Osteocyte (in vitro differentiated cells): ENCODE data around the gene SLC39A11. TPM values are rescaled to one million over a fixed set of nuclear protein-coding genes. Genes with fewer than 3 reads are reported as not detected.

Experiments
- DNase-seq: peaks from one replicate; pipeline ENCODE4 v3.0.0; 2021; ENCODE audit warnings: mixed read lengths; ENCODE audit not compliant: unreplicated experiment; ENCODE audit errors: extremely low spot score
- H3K27ac Mint-ChIP-seq: one replicate; pipeline ENCODE4 v1.8.0; 2021; ENCODE audit warnings: mild to moderate bottlenecking, mixed read lengths; ENCODE audit not compliant: unreplicated experiment
- H3K27me3 Mint-ChIP-seq: one replicate; pipeline ENCODE4 v1.8.0; 2021; ENCODE audit warnings: mixed read lengths; ENCODE audit not compliant: unreplicated experiment
- H3K36me3 Mint-ChIP-seq: one replicate; pipeline ENCODE4 v1.8.0; 2021; ENCODE audit warnings: mixed read lengths; ENCODE audit not compliant: unreplicated experiment
- H3K4me1 Mint-ChIP-seq: one replicate; pipeline ENCODE4 v1.8.0; 2021; ENCODE audit warnings: mixed read lengths; ENCODE audit not compliant: unreplicated experiment
- H3K4me3 Mint-ChIP-seq: one replicate; pipeline ENCODE4 v1.8.0; 2021; ENCODE audit warnings: mild to moderate bottlenecking, moderate library complexity, mixed read lengths; ENCODE audit not compliant: unreplicated experiment
- H3K9me3 Mint-ChIP-seq: one replicate; pipeline ENCODE4 v1.8.0; 2021; ENCODE audit warnings: mixed read lengths; ENCODE audit not compliant: unreplicated experiment
- CTCF ChIP-seq: fragments of 200-600 bp; sonication (generic); IDR thresholded peaks from 2 replicates; pipeline ENCODE4 v1.5.0; 2021; ENCODE audit warnings: antibody characterized with exemption, mild to moderate bottlenecking, moderate library complexity
- total RNA-seq: library from RNA; stranded (reverse); gene quantifications from 2 replicates; pipeline ENCODE4 v1.2.1, GENCODE V29; 2021

The SLC39A11 gene
- total RNA-seq, 1 donor from 2014 or later = 50.2 TPM

- Mint-ChIP-seq H3K27ac (no peak overlapping the region), H3K36me3 (no peaks in the 10 kb centered on the region), H3K4me3 (no peak overlapping the region), H3K27me3 (no peaks in the 10 kb centered on the region), H3K4me1 (peaks cover 5% of the 10 kb centered on the region), H3K9me3 (peaks cover 5% of the 10 kb centered on the region)
- DNase-seq = no peak
- TF ChIP-seq CTCF = no peak
These were observed 228.8 kb downstream of the SLC39A11 start for GRCh38 chr17:72863526-72864211.

- H3K4me1 Mint-ChIP-seq = peaks cover 5% of the 10 kb centered on the region
- peaks cover 15% of the 10 kb centered on the region for H3K9me3 Mint-ChIP-seq
- H3K27ac Mint-ChIP-seq = no peak overlapping the region
- no peak overlapping the region for H3K4me3 Mint-ChIP-seq
- TF ChIP-seq CTCF = no peak
- H3K36me3 Mint-ChIP-seq = peaks cover 8% of the 10 kb centered on the region
- DNase-seq = no peak
- no peaks in the 10 kb centered on the region for H3K27me3 Mint-ChIP-seq
These were observed 230.1 kb downstream of the SLC39A11 start for GRCh38 chr17:72862276-72862999.

- Mint-ChIP-seq H3K4me1 (peaks cover 5% of the 10 kb centered on the region), H3K36me3 (peaks cover 8% of the 10 kb centered on the region), H3K27me3 (no peaks in the 10 kb centered on the region), H3K9me3 (peaks cover 18% of the 10 kb centered on the region), H3K27ac (no peak overlapping the region), H3K4me3 (no peak overlapping the region)
- DNase-seq = no peak
- TF ChIP-seq CTCF = no peak
These were observed 230.7 kb downstream of the SLC39A11 start for GRCh38 chr17:72861811-72862210.

GRCh38 chr17:72860778-72861177 lies 231.7 kb downstream of the SLC39A11 start:
- DNase-seq = no peak
- Mint-ChIP-seq H3K4me1 (peaks cover 5% of the 10 kb centered on the region), H3K36me3 (peaks cover 8% of the 10 kb centered on the region), H3K4me3 (no peak overlapping the region), H3K9me3 (peaks cover 18% of the 10 kb centered on the region), H3K27ac (no peak overlapping the region), H3K27me3 (no peaks in the 10 kb centered on the region)
- no peak for TF ChIP-seq CTCF

GRCh38 chr17:72858826-72859495 lies 233.5 kb downstream of the SLC39A11 start:
- TF ChIP-seq CTCF = no peak
- Mint-ChIP-seq H3K27ac (no peak overlapping the region), H3K27me3 (no peaks in the 10 kb centered on the region), H3K36me3 (peaks cover 8% of the 10 kb centered on the region), H3K9me3 (peaks cover 18% of the 10 kb centered on the region), H3K4me3 (no peak overlapping the region), H3K4me1 (peaks cover 5% of the 10 kb centered on the region)
- no peak for DNase-seq
